GM12878 (cell line): ENCODE data around the gene PDE9A. TPM values are rescaled to one million over a fixed set of nuclear protein-coding genes. Genes with fewer than 3 reads are reported as not detected.

Source experiments
- ATAC-seq: fragments of 200-7000 bp; cut with Tn5 transposase; 3 replicates; pipeline ENCODE4 v1.9.1; 2020; ENCODE audit warnings: mild to moderate bottlenecking, moderate library complexity
- BruUV-seq: library from RNA; stranded (reverse); fragments of 400-500 nt; replicated peaks from 2 replicates; lab custom pipeline; 2021; lab: Mats Ljungman, UMichigan
- CTCF ChIA-PET: fragments of 300-600 bp; sonication (Branson Sonifier 250); formaldehyde crosslinking; extraction: SDS; loops from one replicate; lab custom pipeline; 2021; ENCODE audit warnings: inconsistent platforms; lab: Yijun Ruan, JAX
- POLR2A ChIA-PET: fragments of 350-600 bp; formaldehyde crosslinking; extraction: SDS; loops from one replicate; lab custom pipeline; 2021; ENCODE audit warnings: inconsistent platforms; lab: Charles Lee
- RAD21 ChIA-PET: fragments of 300-600 bp; sonication (Branson Sonifier 250); formaldehyde crosslinking; loops from one replicate; lab custom pipeline; 2023; ENCODE audit warnings: antibody characterized with exemption; ENCODE audit not compliant: unreplicated experiment; lab: Charles Lee
- SMC1A ChIA-PET: fragments of 300-600 bp; sonication (Branson Sonifier 250); formaldehyde crosslinking; loops from one replicate; lab custom pipeline; 2023; ENCODE audit not compliant: unreplicated experiment, uncharacterized antibody; lab: Charles Lee
- DNase-seq: peaks from one replicate; pipeline ENCODE4 v3.0.0-alpha.2; 2011; ENCODE audit warnings: low read depth, low spot score
- FAIRE-seq: peaks from 3 replicates; lab custom pipeline; 2011; peaks lifted over from hg19 to GRCh38; lab: Jason Lieb, UNC
- H2AFZ ChIP-seq: 2 replicates; pipeline ENCODE4 v1.6.0; 2011; ENCODE audit warnings: low read depth, low read length, control low read depth; ENCODE audit not compliant: control insufficient read depth
- H3K27ac ChIP-seq: 2 replicates; pipeline ENCODE4 v1.5.1; 2011; ENCODE audit warnings: control low read depth; ENCODE audit not compliant: control insufficient read depth, insufficient read depth
- H3K27me3 ChIP-seq, 2 experiments: replicated peaks in 1 of 2; 2 replicates each; pipeline versions ENCODE4 v1.6.0 to v1.6.1; 2011; ENCODE audit warnings: low read length in 1 of 2; ENCODE audit not compliant: control insufficient read depth in 2 of 2, insufficient read depth in 2 of 2
- H3K36me3 ChIP-seq, 2 experiments: 2 replicates each; pipeline ENCODE4 v1.5.1; 2011; ENCODE audit warnings: low read length in 1 of 2; ENCODE audit not compliant: control insufficient read depth in 2 of 2, insufficient read depth in 2 of 2
- H3K4me1 ChIP-seq: 2 replicates; pipeline ENCODE4 v1.6.1; 2011; ENCODE audit warnings: mild to moderate bottlenecking, low read length, moderate library complexity, mixed read lengths; ENCODE audit not compliant: control insufficient read depth, insufficient read depth
- H3K4me2 ChIP-seq: 2 replicates; pipeline ENCODE4 v1.6.0; 2011; ENCODE audit warnings: control low read depth; ENCODE audit not compliant: control insufficient read depth, insufficient read depth
- H3K4me3 ChIP-seq: fragments of 200-600 bp; sonication (generic); 2 replicates; pipeline ENCODE4 v1.5.1; 2016
- H3K79me2 ChIP-seq: 2 replicates; pipeline ENCODE4 v1.6.0; 2011; ENCODE audit warnings: low read length; ENCODE audit not compliant: control insufficient read depth, insufficient read depth
- H3K9ac ChIP-seq: 2 replicates; pipeline ENCODE4 v1.8.0; 2011; ENCODE audit warnings: low read length, control low read depth, mixed read lengths; ENCODE audit not compliant: control insufficient read depth, insufficient read depth
- H3K9me3 ChIP-seq: replicated peaks from 3 replicates; pipeline ENCODE4 v1.5.1; 2011; ENCODE audit warnings: mild to moderate bottlenecking, low read length; ENCODE audit not compliant: control insufficient read depth, insufficient read depth
- H4K20me1 ChIP-seq: 2 replicates; pipeline ENCODE4 v1.6.0; 2011; ENCODE audit not compliant: control insufficient read depth, insufficient read depth
- BACH1 ChIP-seq: fragments of 450-650 bp; IDR thresholded peaks from 2 replicates; pipeline ENCODE4 v1.6.1; 2017; ENCODE audit warnings: mild to moderate bottlenecking, borderline replicate concordance
- BMI1 ChIP-seq: fragments of 450-650 bp; IDR thresholded peaks from 2 replicates; pipeline ENCODE4 v1.6.1; 2016; ENCODE audit warnings: mild to moderate bottlenecking, moderate library complexity, borderline replicate concordance
- EP300 ChIP-seq, 2 experiments: fragments of 150-350 bp in 1 of 2; IDR thresholded peaks; 2 replicates each; pipeline ENCODE4 v1.6.1; 2011 to 2012; ENCODE audit warnings: low read depth in 2 of 2, low read length in 2 of 2, borderline replicate concordance in 1 of 2, improper control_type of control experiment in 1 of 2, inconsistent platforms in 1 of 2; ENCODE audit not compliant: control insufficient read depth in 1 of 2
- GABPA ChIP-seq: IDR thresholded peaks from 2 replicates; pipeline ENCODE4 v1.6.1; 2014; ENCODE audit warnings: antibody characterized with exemption, low read depth, mild to moderate bottlenecking, inconsistent platforms
- HDAC2 ChIP-seq: fragments of 200-600 bp; sonication (generic); IDR thresholded peaks from 2 replicates; pipeline ENCODE4 v1.6.1; 2017
- RAD21 ChIP-seq: IDR thresholded peaks from 2 replicates; pipeline ENCODE4 v1.6.1; 2011; ENCODE audit warnings: mild to moderate bottlenecking, low read depth, low read length, moderate library complexity; ENCODE audit not compliant: insufficient read depth
- SIN3A ChIP-seq: IDR thresholded peaks from 2 replicates; pipeline ENCODE4 v1.6.1; 2012; ENCODE audit warnings: low read depth, low read length, improper control_type of control experiment
- ZNF24 ChIP-seq: fragments of 450-650 bp; IDR thresholded peaks from 2 replicates; pipeline ENCODE4 v1.6.1; 2017; ENCODE audit warnings: antibody characterized with exemption, mild to moderate bottlenecking
- ZNF622 ChIP-seq: fragments of 450-650 bp; IDR thresholded peaks from 2 replicates; pipeline ENCODE4 v1.6.1; 2017; ENCODE audit warnings: mild to moderate bottlenecking, inconsistent platforms
- ZSCAN29 ChIP-seq: fragments of 450-650 bp; IDR thresholded peaks from 2 replicates; pipeline ENCODE4 v1.6.1; 2017; ENCODE audit warnings: mild to moderate bottlenecking, moderate library complexity
- WGBS: methylation state at CpG from one replicate; pipeline ENCODE4 v1.1.6; 2016; ENCODE audit warnings: low lambda C conversion rate; ENCODE audit not compliant: insufficient replicate concordance, insufficient coverage; ENCODE audit errors: missing lambda C conversion rate; 5-methylcytosine and 5-hydroxymethylcytosine counted together
- in situ Hi-C: fragments of 300-500 bp; cut with MboI; formaldehyde crosslinking; loops from 9 replicates; pipeline ENCODE4 v1.14.3; 2018; ENCODE audit warnings: mixed read lengths
- intact Hi-C: fragments of 100-400 bp; cut with micrococcal nuclease; formaldehyde crosslinking; loops from one replicate; pipeline ENCODE4 v1.14.2; 2022; ENCODE audit not compliant: unreplicated experiment
- polyA plus RNA-seq, 11 experiments: library from polyadenylated mRNA; depleted of rRNA in 4 of 11; unstranded in 6 of 11; stranded (reverse) in 5 of 11; fragments of >200 nt; fragmentation: Nextera tagmentation in 4 of 11; fragmentation: Illumina TruSeq in 1 of 11; extraction: Ambion mirVana in 4 of 11; extraction: Trizol in 1 of 11; gene quantifications; 1 replicate in 1 of 11; 2 replicates in 10 of 11; pipeline versions ENCODE4 v1.2.1 to v1.2.3, GENCODE V29; 2011 to 2016; ENCODE audit warnings: inconsistent platforms in 2 of 11, missing spikeins in 2 of 11, low read depth in 1 of 11
- total RNA-seq, 4 experiments: library from RNA; depleted of rRNA in 3 of 4; stranded (reverse); fragments of >200 nt in 3 of 4; fragmentation: Illumina TruSeq in 1 of 4; extraction: Trizol in 1 of 4; gene quantifications; 2 replicates each; pipeline versions ENCODE4 v1.2.1 to v1.2.3, GENCODE V29; 2013 to 2021
- TF ChIP-seq, protein P1 (sequence below): IDR thresholded peaks from 2 replicates; pipeline ENCODE4 v1.6.1; 2012; ENCODE audit warnings: low read depth, low read length, improper control_type of control experiment
- TF ChIP-seq, protein P2 (sequence below): IDR thresholded peaks from 2 replicates; pipeline ENCODE4 v1.6.1; 2012; ENCODE audit warnings: improper control_type of control experiment, low read depth, low read length; ENCODE audit not compliant: insufficient replicate concordance

Gene PDE9A
- total and polyA plus RNA-seq, 10 of the 15 experiments (the other 5 are each of a cell fraction or from before 2014, with no cell fraction given) = 0.08 to 0.45 (median 0.20) TPM; not detected in 1

- ATAC-seq (no peak), FAIRE-seq (no peak), DNase-seq (no peak)
- Histone ChIP-seq H3K79me2 (no peaks in the 10 kb centered on the region), H2AFZ (no peak overlapping the region), H3K27me3 (no peaks in the 10 kb centered on the region; a peak in 2 of 4 replicates), H3K4me2 (no peak overlapping the region), H3K36me3 (no peaks in the 10 kb centered on the region), H3K27ac (no peak overlapping the region), H3K4me1 (no peaks in the 10 kb centered on the region), H3K4me3 (no peak overlapping the region), H4K20me1 (no peaks in the 10 kb centered on the region), H3K9ac (no peak overlapping the region), H3K9me3 (no peaks in the 10 kb centered on the region)
- ChIA-PET CTCF (no interaction called here), RAD21 (no interaction called here), POLR2A (no interaction called here), SMC1A (no interaction called here)
- in situ Hi-C loops = no loop called here
- 42% methylated on average over 3 of the region's 3 CpGs for WGBS
- intact Hi-C loops = no loop called here
- BruUV-seq = no TSS peak
- TF ChIP-seq RAD21 (0 out of 2 replicates have a peak, but pooled peaks have one; percentile 14), EP300 (IDR thresholded peaks at IDR 0.05; ENCODE audit: borderline replicate concordance in 1 of 2, control insufficient read depth in 1 of 2, low read depth in 2 of 2, low read length in 2 of 2) (no peak)
Observed at GRCh38 chr21:42618707-42619102, 34.7 kb upstream of the PDE9A start.

DNA sequence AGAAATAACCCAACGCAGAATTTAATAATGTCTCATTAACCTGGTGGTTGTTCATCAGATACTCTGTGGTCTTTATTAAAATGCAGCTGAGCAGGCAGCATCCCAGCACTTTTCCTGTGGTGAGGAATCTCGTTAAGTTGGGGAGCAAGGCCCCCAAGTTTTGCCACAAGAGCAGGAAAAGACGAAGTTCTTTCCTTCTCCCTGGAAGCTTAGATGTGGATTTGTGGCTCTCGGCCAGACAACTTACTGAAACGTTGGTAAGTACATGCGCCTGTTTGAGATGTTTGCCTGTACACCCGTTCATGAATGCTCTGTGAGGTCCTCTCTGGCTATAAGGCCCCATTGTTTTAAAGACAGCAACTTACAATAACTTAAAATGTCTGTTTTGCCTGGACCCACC, 34.3 kb upstream of the PDE9A start:
- no peak for ATAC-seq
- SMC1A ChIA-PET = no interaction called here
- Histone ChIP-seq H3K27ac (no peak overlapping the region), H3K4me3 (no peak overlapping the region), H3K36me3 (no peaks in the 10 kb centered on the region), H3K9me3 (no peaks in the 10 kb centered on the region), H3K9ac (no peak overlapping the region), H3K4me1 (no peaks in the 10 kb centered on the region), H3K4me2 (no peak overlapping the region), H3K27me3 (no peaks in the 10 kb centered on the region; a peak in 2 of 4 replicates), H2AFZ (no peak overlapping the region), H4K20me1 (no peaks in the 10 kb centered on the region), H3K79me2 (no peaks in the 10 kb centered on the region)
- CTCF ChIA-PET = no interaction called here
- in situ Hi-C loops = no loop called here
- POLR2A ChIA-PET = no interaction called here
- intact Hi-C loops = no loop called here
- BruUV-seq = no TSS peak
- WGBS = 17% methylated on average over 7 of the region's 7 CpGs
- DNase-seq = no peak
- RAD21 ChIA-PET = no interaction called here
- no peak for FAIRE-seq
- TF ChIP-seq, protein P1, sequence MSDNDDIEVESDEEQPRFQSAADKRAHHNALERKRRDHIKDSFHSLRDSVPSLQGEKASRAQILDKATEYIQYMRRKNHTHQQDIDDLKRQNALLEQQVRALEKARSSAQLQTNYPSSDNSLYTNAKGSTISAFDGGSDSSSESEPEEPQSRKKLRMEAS = no peak
- TF ChIP-seq SIN3A (no peak), ZNF24 (no peak), ZSCAN29 (no peak), BMI1 (no peak), BACH1 (no peak), HDAC2 (no peak), ZNF622 (no peak), GABPA (no peak)
- TF ChIP-seq, protein P2, sequence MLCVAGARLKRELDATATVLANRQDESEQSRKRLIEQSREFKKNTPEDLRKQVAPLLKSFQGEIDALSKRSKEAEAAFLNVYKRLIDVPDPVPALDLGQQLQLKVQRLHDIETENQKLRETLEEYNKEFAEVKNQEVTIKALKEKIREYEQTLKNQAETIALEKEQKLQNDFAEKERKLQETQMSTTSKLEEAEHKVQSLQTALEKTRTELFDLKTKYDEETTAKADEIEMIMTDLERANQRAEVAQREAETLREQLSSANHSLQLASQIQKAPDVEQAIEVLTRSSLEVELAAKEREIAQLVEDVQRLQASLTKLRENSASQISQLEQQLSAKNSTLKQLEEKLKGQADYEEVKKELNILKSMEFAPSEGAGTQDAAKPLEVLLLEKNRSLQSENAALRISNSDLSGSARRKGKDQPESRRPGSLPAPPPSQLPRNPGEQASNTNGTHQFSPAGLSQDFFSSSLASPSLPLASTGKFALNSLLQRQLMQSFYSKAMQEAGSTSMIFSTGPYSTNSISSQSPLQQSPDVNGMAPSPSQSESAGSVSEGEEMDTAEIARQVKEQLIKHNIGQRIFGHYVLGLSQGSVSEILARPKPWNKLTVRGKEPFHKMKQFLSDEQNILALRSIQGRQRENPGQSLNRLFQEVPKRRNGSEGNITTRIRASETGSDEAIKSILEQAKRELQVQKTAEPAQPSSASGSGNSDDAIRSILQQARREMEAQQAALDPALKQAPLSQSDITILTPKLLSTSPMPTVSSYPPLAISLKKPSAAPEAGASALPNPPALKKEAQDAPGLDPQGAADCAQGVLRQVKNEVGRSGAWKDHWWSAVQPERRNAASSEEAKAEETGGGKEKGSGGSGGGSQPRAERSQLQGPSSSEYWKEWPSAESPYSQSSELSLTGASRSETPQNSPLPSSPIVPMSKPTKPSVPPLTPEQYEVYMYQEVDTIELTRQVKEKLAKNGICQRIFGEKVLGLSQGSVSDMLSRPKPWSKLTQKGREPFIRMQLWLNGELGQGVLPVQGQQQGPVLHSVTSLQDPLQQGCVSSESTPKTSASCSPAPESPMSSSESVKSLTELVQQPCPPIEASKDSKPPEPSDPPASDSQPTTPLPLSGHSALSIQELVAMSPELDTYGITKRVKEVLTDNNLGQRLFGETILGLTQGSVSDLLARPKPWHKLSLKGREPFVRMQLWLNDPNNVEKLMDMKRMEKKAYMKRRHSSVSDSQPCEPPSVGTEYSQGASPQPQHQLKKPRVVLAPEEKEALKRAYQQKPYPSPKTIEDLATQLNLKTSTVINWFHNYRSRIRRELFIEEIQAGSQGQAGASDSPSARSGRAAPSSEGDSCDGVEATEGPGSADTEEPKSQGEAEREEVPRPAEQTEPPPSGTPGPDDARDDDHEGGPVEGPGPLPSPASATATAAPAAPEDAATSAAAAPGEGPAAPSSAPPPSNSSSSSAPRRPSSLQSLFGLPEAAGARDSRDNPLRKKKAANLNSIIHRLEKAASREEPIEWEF = no peak
